Neuronal stem cell (in vitro differentiated cells): Measurements from ENCODE around the gene ZNF282.

ENCODE experiments used
- DNase-seq: peaks from one replicate; pipeline ENCODE4 v3.0.0-alpha.2; 2013; ENCODE audit warnings: low spot score
- H2AFZ ChIP-seq: one replicate; pipeline ENCODE4 v1.6.1; 2013; ENCODE audit warnings: mild to moderate bottlenecking, low read length, inconsistent platforms
- H2AK5ac ChIP-seq: 2 replicates; pipeline ENCODE4 v1.6.1; 2013; ENCODE audit warnings: low read depth, mild to moderate bottlenecking, inconsistent platforms, low read length, moderate library complexity, mixed read lengths
- H2BK120ac ChIP-seq: 2 replicates; pipeline ENCODE4 v1.6.1; 2013; ENCODE audit warnings: low read depth, mild to moderate bottlenecking, inconsistent platforms, low read length, moderate library complexity, mixed read lengths
- H2BK12ac ChIP-seq: one replicate; pipeline ENCODE4 v1.6.1; 2013; ENCODE audit warnings: low read length, inconsistent platforms
- H2BK15ac ChIP-seq: 2 replicates; pipeline ENCODE4 v1.6.1; 2013; ENCODE audit warnings: mild to moderate bottlenecking, low read length, inconsistent platforms, mixed read lengths
- H2BK5ac ChIP-seq: one replicate; pipeline ENCODE4 v1.6.1; 2013; ENCODE audit warnings: inconsistent platforms, mild to moderate bottlenecking, low read length, moderate library complexity
- H3K14ac ChIP-seq: one replicate; pipeline ENCODE4 v1.6.1; 2013; ENCODE audit warnings: low read length, inconsistent platforms
- H3K18ac ChIP-seq: 2 replicates; pipeline ENCODE4 v1.6.1; 2013; ENCODE audit warnings: low read length, inconsistent platforms
- H3K23ac ChIP-seq: 2 replicates; pipeline ENCODE4 v1.6.1; 2013; ENCODE audit warnings: low read depth, mild to moderate bottlenecking, mixed read lengths, low read length, inconsistent platforms; ENCODE audit not compliant: poor library complexity
- H3K27ac ChIP-seq: replicated peaks from 3 replicates; pipeline ENCODE4 v1.5.1; 2013; ENCODE audit warnings: low read length, inconsistent platforms
- H3K27me3 ChIP-seq, 3 experiments: 2 replicates each; pipeline ENCODE4 v1.6.1; 2013; ENCODE audit warnings: low read length in 3 of 3, mild to moderate bottlenecking in 2 of 3, inconsistent platforms in 1 of 3, low read depth in 1 of 3, mixed read lengths in 1 of 3, moderate library complexity in 1 of 3; ENCODE audit not compliant: control insufficient read depth in 3 of 3, insufficient read depth in 3 of 3
- H3K36me3 ChIP-seq, 2 donors: replicated peaks in 1 of 2; 2 replicates each; pipeline ENCODE4 v1.6.1; 2013; ENCODE audit warnings: low read length in 2 of 2; ENCODE audit not compliant: control insufficient read depth in 2 of 2, insufficient read depth in 2 of 2
- H3K4ac ChIP-seq: 2 replicates; pipeline ENCODE4 v1.6.1; 2013; ENCODE audit warnings: inconsistent platforms, mild to moderate bottlenecking, low read length, moderate library complexity
- H3K4me1 ChIP-seq, 2 donors: 1 replicate in 1 of 2; 2 replicates in 1 of 2; pipeline ENCODE4 v1.6.1; 2013; ENCODE audit warnings: low read length in 2 of 2, low read depth in 1 of 2; ENCODE audit not compliant: control insufficient read depth in 2 of 2, insufficient read depth in 1 of 2
- H3K4me2 ChIP-seq: one replicate; pipeline ENCODE4 v1.6.1; 2013; ENCODE audit warnings: mild to moderate bottlenecking, low read length, inconsistent platforms; ENCODE audit not compliant: insufficient read depth, poor library complexity, severe bottlenecking
- H3K4me3 ChIP-seq, 2 donors: 2 replicates each; pipeline ENCODE4 v1.5.1; 2013; ENCODE audit warnings: low read length in 2 of 2, mild to moderate bottlenecking in 2 of 2, inconsistent platforms in 1 of 2, moderate library complexity in 1 of 2
- H3K79me1 ChIP-seq: one replicate; pipeline ENCODE4 v1.6.1; 2013; ENCODE audit warnings: low read depth, mild to moderate bottlenecking, inconsistent platforms, low read length, moderate library complexity
- H3K9ac ChIP-seq: one replicate; pipeline ENCODE4 v1.6.1; 2013; ENCODE audit warnings: mild to moderate bottlenecking, low read depth, low read length, inconsistent platforms; ENCODE audit not compliant: poor library complexity
- H3K9me3 ChIP-seq, 2 donors: replicated peaks in 1 of 2; 2 replicates each; pipeline versions ENCODE3 to v1.6.1; 2013; ENCODE audit warnings: low read length in 2 of 2, mild to moderate bottlenecking in 2 of 2, inconsistent platforms in 1 of 2, low read depth in 1 of 2, mixed read lengths in 1 of 2, moderate library complexity in 1 of 2; ENCODE audit not compliant: control insufficient read depth in 2 of 2, insufficient read depth in 1 of 2
- H4K8ac ChIP-seq: one replicate; pipeline ENCODE4 v1.6.1; 2013; ENCODE audit warnings: low read depth, mild to moderate bottlenecking, inconsistent platforms, low read length, moderate library complexity
- H4K91ac ChIP-seq: one replicate; pipeline ENCODE4 v1.6.1; 2013; ENCODE audit warnings: low read length, low read depth, mild to moderate bottlenecking, inconsistent platforms; ENCODE audit not compliant: poor library complexity
- WGBS, 2 donors: extraction: QIAGEN DNeasy Blood & Tissue Kit; methylation state at CpG; one replicate each; pipeline ENCODE4 v1.1.7; 2013; ENCODE audit warnings: missing lambda C conversion rate in 2 of 2, mixed read lengths in 1 of 2; ENCODE audit not compliant: insufficient read length in 2 of 2, insufficient replicate concordance in 1 of 2; ENCODE audit errors: extremely low coverage in 2 of 2; 5-methylcytosine and 5-hydroxymethylcytosine counted together

The ZNF282 gene

GRCh38 chr7:149205690-149206381 lies 10.5 kb downstream of the ZNF282 start:
- Histone ChIP-seq H2BK15ac (no peak overlapping the region), H4K8ac (no peak overlapping the region), H3K4me3 (no peak overlapping the region), H3K27ac (no peak overlapping the region), H3K4me2 (no peak overlapping the region), H2BK12ac (no peak overlapping the region), H3K4ac (no peak overlapping the region), H3K27me3 (no peaks in the 10 kb centered on the region), H2AK5ac (no peak overlapping the region), H4K91ac (no peak overlapping the region), H3K14ac (no peak overlapping the region), H3K36me3 (peaks cover 54 to 93% of the 10 kb centered on the region in 2 donors), H3K18ac (no peak overlapping the region), H3K23ac (no peak overlapping the region), H2BK120ac (no peak overlapping the region), H3K9ac (no peak overlapping the region), H3K4me1 (no peaks in the 10 kb centered on the region), H2AFZ (no peak overlapping the region), H3K79me1 (peaks cover 3% of the 10 kb centered on the region), H3K9me3 (no peaks in the 10 kb centered on the region), H2BK5ac (no peak overlapping the region)
- WGBS, 2 donors, result no CpG with 5 or more reads among the region's 18 CpGs
- DNase-seq, result no peak

DNA sequence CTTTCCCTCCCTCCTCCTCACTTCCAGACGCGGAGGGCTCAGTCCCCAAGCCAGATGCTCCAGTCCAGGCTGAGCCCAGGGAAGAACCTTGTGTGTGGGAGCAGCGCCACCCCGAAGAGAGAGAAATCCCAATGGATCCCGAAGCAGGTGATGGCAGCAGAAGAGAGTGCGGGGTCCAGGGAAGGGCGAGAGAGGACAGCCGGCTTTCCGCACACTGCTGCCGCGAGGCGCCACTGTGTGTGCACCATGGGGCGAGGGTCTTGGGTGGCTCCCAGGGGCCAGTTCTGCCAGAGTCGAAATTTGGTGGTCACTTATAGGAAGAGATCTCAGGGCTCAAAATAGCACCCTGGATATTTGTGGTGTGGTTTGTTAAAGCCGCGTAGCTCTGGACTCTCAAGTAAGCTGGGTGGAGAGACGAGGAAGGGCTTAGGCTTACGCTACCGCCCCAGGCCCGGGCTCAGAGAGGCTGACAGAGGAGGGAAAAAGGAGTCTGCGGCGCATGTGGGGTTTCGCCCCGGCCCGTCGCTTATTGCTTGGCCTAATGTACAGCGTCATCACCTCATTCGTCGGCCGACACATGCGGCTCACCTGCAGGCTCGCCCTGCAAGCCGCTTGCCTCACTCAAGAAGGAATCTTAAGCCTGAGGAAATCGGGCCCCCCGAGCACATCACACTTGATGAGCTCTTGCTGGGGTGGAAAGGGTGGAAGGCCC lies 12.1 kb downstream of the ZNF282 start:
- H3K9me3 ChIP-seq, result no peaks in the 10 kb centered on the region
- no peak overlapping the region for H2BK5ac ChIP-seq
- no peak overlapping the region for H3K23ac ChIP-seq
- no peak overlapping the region for H2AFZ ChIP-seq
- peaks cover 58 to 95% of the 10 kb centered on the region in 2 donors for H3K36me3 ChIP-seq
- no peaks in the 10 kb centered on the region for H3K27me3 ChIP-seq
- H3K4me3 ChIP-seq, result no peak overlapping the region
- H2BK12ac ChIP-seq, result no peak overlapping the region
- no peak for DNase-seq
- H3K14ac ChIP-seq, result no peak overlapping the region
- H3K4me1 ChIP-seq, result no peaks in the 10 kb centered on the region
- no peak overlapping the region for H4K8ac ChIP-seq
- H4K91ac ChIP-seq, result no peak overlapping the region
- no CpG with 5 or more reads among the region's 35 CpGs for WGBS, 2 donors
- no peak overlapping the region for H3K18ac ChIP-seq
- no peak overlapping the region for H2BK120ac ChIP-seq
- H3K4ac ChIP-seq, result no peak overlapping the region
- no peak overlapping the region for H2AK5ac ChIP-seq
- H3K79me1 ChIP-seq, result peaks cover 3% of the 10 kb centered on the region
- no peak overlapping the region for H3K27ac ChIP-seq
- H3K9ac ChIP-seq, result no peak overlapping the region
- no peak overlapping the region for H3K4me2 ChIP-seq
- no peak overlapping the region for H2BK15ac ChIP-seq

DNA sequence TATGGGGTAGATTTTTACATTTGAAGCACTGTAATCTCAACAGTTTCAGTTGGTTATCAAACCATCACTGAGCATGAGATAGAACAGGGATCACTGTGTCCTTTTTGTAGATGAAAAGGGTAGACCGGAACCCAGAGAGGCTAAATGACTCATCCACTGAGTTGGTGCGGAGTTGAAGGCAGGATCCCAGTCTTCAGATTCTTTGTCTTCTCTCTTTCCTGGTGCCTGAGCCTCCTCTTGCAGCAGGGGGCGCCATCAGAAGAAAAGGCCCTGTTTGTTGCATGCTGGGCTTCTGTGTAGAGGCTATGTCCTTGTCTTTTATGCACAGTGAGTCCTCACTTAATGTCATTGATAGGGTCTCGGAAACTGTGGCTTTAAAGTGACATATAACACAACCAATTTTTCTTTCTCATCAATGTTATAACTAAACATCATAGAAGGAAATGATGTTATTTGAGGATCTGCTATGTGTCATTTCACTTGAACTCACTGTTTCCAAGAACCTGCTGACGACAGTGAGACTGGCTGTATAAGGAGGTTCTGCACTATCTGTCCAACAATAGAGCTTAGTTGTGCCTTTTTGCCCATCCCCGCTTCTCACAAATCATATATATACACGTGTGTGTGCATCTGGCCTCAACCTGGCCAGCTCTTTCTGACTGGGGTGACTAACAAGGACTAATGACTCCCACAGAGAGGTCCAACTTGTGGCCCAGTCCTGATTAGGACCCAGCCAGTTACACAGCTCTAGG lies 14.3 kb downstream of the ZNF282 start:
- Histone ChIP-seq H2BK12ac (no peak overlapping the region), H3K23ac (no peak overlapping the region), H3K27ac (no peak overlapping the region), H3K4me2 (no peak overlapping the region), H3K4ac (no peak overlapping the region), H3K27me3 (no peaks in the 10 kb centered on the region), H2BK5ac (no peak overlapping the region), H3K4me3 (no peak overlapping the region), H3K9ac (no peak overlapping the region), H2BK15ac (no peak overlapping the region), H4K8ac (no peak overlapping the region), H3K9me3 (no peaks in the 10 kb centered on the region), H3K14ac (no peak overlapping the region), H3K79me1 (no peaks in the 10 kb centered on the region), H3K18ac (no peak overlapping the region), H4K91ac (no peak overlapping the region), H2AK5ac (no peak overlapping the region), H2AFZ (no peak overlapping the region), H3K36me3 (peaks cover 61 to 95% of the 10 kb centered on the region in 2 donors), H3K4me1 (no peaks in the 10 kb centered on the region), H2BK120ac (no peak overlapping the region)
- no CpG with 5 or more reads among the region's 7 CpGs for WGBS, 2 donors
- peak; percentile 23 for DNase-seq

DNA sequence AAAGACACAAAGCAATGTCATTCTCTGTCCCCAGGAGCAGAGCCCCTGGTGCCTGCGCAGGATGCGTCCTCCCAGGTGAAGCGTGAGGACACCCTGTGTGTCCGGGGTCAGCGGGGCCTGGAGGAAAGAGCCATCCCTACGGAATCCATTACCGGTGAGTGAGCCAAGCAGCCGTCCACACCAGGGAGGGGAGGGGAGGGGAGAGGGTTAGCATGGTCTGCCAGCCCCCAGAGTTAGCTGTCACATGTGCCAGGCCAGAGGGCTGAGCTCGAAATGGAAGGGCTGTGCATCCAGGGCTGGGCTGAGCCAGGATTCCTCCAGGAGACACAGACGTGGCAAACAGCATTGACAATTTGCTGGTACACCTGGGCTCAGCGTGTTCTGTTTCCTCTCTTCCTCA lies 15.2 kb downstream of the ZNF282 start:
- H2AFZ ChIP-seq, result no peak overlapping the region
- H4K8ac ChIP-seq, result no peak overlapping the region
- H4K91ac ChIP-seq, result no peak overlapping the region
- H2BK120ac ChIP-seq, result no peak overlapping the region
- H2AK5ac ChIP-seq, result no peak overlapping the region
- no peaks in the 10 kb centered on the region for H3K79me1 ChIP-seq
- no peak overlapping the region for H2BK5ac ChIP-seq
- H3K18ac ChIP-seq, result no peak overlapping the region
- peaks cover 66 to 98% of the 10 kb centered on the region in 2 donors for H3K36me3 ChIP-seq
- no peak for DNase-seq
- no peak overlapping the region for H2BK15ac ChIP-seq
- no peak overlapping the region for H3K14ac ChIP-seq
- no CpG with 5 or more reads among the region's 11 CpGs for WGBS, 2 donors
- H3K23ac ChIP-seq, result no peak overlapping the region
- no peaks in the 10 kb centered on the region for H3K9me3 ChIP-seq
- H3K4me2 ChIP-seq, result no peak overlapping the region
- H2BK12ac ChIP-seq, result no peak overlapping the region
- no peaks in the 10 kb centered on the region for H3K4me1 ChIP-seq
- H3K27me3 ChIP-seq, result no peaks in the 10 kb centered on the region
- H3K9ac ChIP-seq, result no peak overlapping the region
- H3K4me3 ChIP-seq, result no peak overlapping the region
- H3K27ac ChIP-seq, result no peak overlapping the region
- no peak overlapping the region for H3K4ac ChIP-seq
